ENCODE results near the gene HID1.

HID1 gene

DNA sequence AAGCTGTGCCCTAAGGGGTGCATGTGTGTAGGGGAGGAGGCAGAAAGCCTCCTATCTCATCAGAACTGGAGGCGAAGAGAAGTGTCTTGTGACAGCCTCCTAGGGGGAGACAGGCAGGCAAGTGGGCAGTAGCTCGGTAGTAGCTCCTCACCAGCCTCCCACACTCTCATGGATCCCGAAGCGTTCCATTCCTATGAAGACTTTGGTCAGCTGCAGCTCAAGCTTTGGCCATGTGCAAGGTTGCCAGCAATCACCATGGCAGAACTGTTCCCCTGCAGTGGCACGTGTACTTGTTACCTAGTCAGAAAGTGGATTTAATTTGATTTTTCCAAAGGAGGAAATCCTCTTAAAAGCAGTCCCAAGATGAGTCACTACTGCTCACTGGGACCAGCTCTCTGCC is 46.6 kb upstream of the HID1 start:
- Histone ChIP-seq H3K27ac (no peak overlapping the region), H3K4me3 (IDR thresholded peaks at IDR 0.05; ENCODE audit: insufficient read depth, low read depth, low read length) (no peak overlapping the region), H3K9ac (no peak overlapping the region), H2AFZ (ENCODE audit: low read depth) (no peak overlapping the region), H3K4me1 (ENCODE audit: low read depth, poor library complexity, severe bottlenecking) (no peaks in the 10 kb centered on the region), H3K27me3 (ENCODE audit: insufficient read depth, low read depth) (no peaks in the 10 kb centered on the region), H3K36me3 (ENCODE audit: insufficient read depth) (peaks cover 5% of the 10 kb centered on the region; the same call in 1 of the 2 replicates), H4K20me1 (ENCODE audit: insufficient read depth) (no peaks in the 10 kb centered on the region), H3K4me2 (no peak overlapping the region), H3K79me2 (ENCODE audit: insufficient read depth, low read depth) (no peaks in the 10 kb centered on the region; the same call in 1 of the 2 replicates)
- TF ChIP-seq, protein P1, sequence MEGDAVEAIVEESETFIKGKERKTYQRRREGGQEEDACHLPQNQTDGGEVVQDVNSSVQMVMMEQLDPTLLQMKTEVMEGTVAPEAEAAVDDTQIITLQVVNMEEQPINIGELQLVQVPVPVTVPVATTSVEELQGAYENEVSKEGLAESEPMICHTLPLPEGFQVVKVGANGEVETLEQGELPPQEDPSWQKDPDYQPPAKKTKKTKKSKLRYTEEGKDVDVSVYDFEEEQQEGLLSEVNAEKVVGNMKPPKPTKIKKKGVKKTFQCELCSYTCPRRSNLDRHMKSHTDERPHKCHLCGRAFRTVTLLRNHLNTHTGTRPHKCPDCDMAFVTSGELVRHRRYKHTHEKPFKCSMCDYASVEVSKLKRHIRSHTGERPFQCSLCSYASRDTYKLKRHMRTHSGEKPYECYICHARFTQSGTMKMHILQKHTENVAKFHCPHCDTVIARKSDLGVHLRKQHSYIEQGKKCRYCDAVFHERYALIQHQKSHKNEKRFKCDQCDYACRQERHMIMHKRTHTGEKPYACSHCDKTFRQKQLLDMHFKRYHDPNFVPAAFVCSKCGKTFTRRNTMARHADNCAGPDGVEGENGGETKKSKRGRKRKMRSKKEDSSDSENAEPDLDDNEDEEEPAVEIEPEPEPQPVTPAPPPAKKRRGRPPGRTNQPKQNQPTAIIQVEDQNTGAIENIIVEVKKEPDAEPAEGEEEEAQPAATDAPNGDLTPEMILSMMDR (conservative IDR thresholded peaks at IDR 0.05; ENCODE audit: low read depth, low read length): no peak

DNA sequence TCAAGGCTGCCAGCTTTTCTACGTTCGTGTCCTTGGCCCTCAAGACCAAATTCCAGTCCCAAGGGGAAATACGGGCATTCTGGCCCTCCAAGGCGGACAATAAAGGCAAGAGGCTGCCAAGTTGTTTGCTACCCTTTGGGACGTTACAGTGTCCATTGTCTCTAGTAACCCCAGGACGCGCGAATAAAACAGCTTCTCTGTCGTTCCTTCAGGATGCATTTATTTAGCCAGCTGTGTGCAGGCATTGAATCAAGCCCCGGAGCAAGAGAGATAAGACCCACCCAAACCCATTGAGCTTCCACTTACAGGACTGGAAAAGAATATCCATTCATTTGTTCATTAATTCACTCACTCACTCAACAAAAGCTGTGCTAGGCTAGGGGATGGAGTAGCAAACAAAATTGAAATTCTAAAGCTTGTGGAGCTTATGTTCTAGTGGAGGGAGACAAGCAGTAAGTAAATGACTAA is 40.6 kb upstream of the HID1 start:
- peak overlapping the region; percentile 99; the same call in 1 of the 2 replicates for H2AFZ ChIP-seq (ENCODE audit: low read depth)
- peak overlapping the region; percentile 99 for H3K4me2 ChIP-seq
- peak overlapping the region; percentile 85 for H3K9ac ChIP-seq

DNA sequence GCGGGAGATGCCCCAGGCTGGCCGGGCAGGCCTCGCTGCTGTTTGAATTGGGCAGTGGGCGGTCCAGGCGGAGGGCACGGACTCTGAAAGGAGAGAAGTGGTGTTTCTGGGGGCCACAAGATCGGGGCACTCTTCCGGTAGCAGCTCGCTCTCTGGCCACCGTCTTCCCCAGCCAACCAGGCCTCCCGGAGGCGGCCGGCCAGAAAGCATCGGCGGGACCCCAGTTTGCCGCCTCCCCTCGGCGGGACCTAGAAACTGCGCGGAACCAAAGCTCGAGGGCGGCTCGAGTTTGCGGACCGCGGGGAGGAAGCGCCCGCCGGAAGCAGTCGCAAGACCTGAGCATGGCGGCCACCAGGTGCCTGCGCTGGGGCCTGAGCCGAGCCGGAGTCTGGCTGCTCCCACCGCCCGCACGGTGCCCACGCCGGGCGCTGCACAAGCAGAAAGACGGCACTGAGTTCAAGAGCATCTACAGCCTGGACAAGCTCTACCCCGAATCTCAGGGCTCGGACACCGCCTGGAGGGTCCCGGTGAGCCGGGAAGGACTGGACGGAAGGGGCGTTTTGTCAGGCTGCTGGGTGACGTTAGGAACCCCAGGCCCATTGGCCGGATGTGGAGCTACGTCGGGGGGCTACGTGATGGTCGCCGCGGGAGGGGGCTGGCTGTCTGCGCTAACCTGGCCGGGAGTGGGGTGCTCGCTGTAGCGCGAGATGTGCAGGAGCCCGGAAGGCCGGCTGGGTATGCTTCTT is 40.0 kb upstream of the HID1 start, which contains the start of gene MRPL58:
MRPL58 (plus strand) TSS at position 325 of the 746 bp plus-strand sequence; CDS start at position 342, 17 bp downstream.
- Histone ChIP-seq H3K4me2 (peak within 1 kb of the TSS; percentile 99), H3K27me3 (ENCODE audit: insufficient read depth, low read depth) (no peaks in the 10 kb centered on the region), H3K36me3 (ENCODE audit: insufficient read depth) (no peaks in the 10 kb centered on the region), H2AFZ (ENCODE audit: low read depth) (peak within 1 kb of the TSS; percentile 99), H3K9ac (peak within 1 kb of the TSS; percentile 85), H3K27ac (peak within 1 kb of the TSS; percentile 58), H3K4me1 (ENCODE audit: low read depth, poor library complexity, severe bottlenecking) (peaks cover 12% of the 10 kb centered on the region), H4K20me1 (ENCODE audit: insufficient read depth) (no peaks in the 10 kb centered on the region), H3K79me2 (ENCODE audit: insufficient read depth, low read depth) (peaks cover 12% of the 10 kb centered on the region), H3K4me3 (IDR thresholded peaks at IDR 0.05; ENCODE audit: insufficient read depth, low read depth, low read length) (no peak within 1 kb of the TSS)
- TF ChIP-seq, protein P1 (conservative IDR thresholded peaks at IDR 0.05; ENCODE audit: low read depth, low read length): peak; percentile 58

More for the DNA sequence above, 40.6 kb upstream of the HID1 start:
- TF ChIP-seq, protein P1 (conservative IDR thresholded peaks at IDR 0.05; ENCODE audit: low read depth, low read length): no peak
- Histone ChIP-seq H3K36me3 (ENCODE audit: insufficient read depth) (no peaks in the 10 kb centered on the region), H3K4me3 (IDR thresholded peaks at IDR 0.05; ENCODE audit: insufficient read depth, low read depth, low read length) (no peak overlapping the region), H3K79me2 (ENCODE audit: insufficient read depth, low read depth) (peaks cover 12% of the 10 kb centered on the region), H4K20me1 (ENCODE audit: insufficient read depth) (no peaks in the 10 kb centered on the region), H3K4me1 (ENCODE audit: low read depth, poor library complexity, severe bottlenecking) (peaks cover 12% of the 10 kb centered on the region), H3K27ac (peak overlapping the region; percentile 58), H3K27me3 (ENCODE audit: insufficient read depth, low read depth) (no peaks in the 10 kb centered on the region)

DNA sequence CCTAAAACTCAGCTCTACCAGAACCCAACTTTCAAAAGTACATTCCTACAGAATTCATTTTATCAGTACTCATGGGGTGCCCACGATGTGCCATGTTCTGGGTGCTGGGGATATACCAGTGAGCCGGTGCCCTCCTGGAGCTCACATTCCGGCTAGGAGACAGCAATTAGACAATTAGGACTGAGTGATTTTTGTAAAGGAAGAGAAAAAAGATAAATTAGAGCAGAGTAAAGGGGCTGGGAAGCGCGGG is 39.5 kb upstream of the HID1 start:
- no peaks in the 10 kb centered on the region for H3K27me3 ChIP-seq (ENCODE audit: insufficient read depth, low read depth)
- H3K4me1 ChIP-seq (ENCODE audit: low read depth, poor library complexity, severe bottlenecking): peaks cover 12% of the 10 kb centered on the region
- H3K79me2 ChIP-seq (ENCODE audit: insufficient read depth, low read depth): peaks cover 12% of the 10 kb centered on the region
- 0 out of 2 replicates have a peak overlapping the region, but pooled peaks have one; percentile 58 for H3K27ac ChIP-seq
- H3K9ac ChIP-seq: peak overlapping the region; percentile 85; the same call in 1 of the 2 replicates
- H2AFZ ChIP-seq (ENCODE audit: low read depth): peak overlapping the region; percentile 99
- no peaks in the 10 kb centered on the region for H3K36me3 ChIP-seq (ENCODE audit: insufficient read depth)
- no peak overlapping the region for H3K4me3 ChIP-seq (IDR thresholded peaks at IDR 0.05; ENCODE audit: insufficient read depth, low read depth, low read length)
- peak overlapping the region; percentile 48 for H3K4me2 ChIP-seq
- TF ChIP-seq, protein P1 (conservative IDR thresholded peaks at IDR 0.05; ENCODE audit: low read depth, low read length): no peak
- no peaks in the 10 kb centered on the region for H4K20me1 ChIP-seq (ENCODE audit: insufficient read depth)
